ENCODE measurements around the gene AIG1. TPM values are rescaled to one million over a fixed set of nuclear protein-coding genes. Genes with fewer than 3 reads are reported as not detected.

AIG1 gene
- total RNA-seq, 1 donor from 2014 or later = 35.2 TPM

DNA sequence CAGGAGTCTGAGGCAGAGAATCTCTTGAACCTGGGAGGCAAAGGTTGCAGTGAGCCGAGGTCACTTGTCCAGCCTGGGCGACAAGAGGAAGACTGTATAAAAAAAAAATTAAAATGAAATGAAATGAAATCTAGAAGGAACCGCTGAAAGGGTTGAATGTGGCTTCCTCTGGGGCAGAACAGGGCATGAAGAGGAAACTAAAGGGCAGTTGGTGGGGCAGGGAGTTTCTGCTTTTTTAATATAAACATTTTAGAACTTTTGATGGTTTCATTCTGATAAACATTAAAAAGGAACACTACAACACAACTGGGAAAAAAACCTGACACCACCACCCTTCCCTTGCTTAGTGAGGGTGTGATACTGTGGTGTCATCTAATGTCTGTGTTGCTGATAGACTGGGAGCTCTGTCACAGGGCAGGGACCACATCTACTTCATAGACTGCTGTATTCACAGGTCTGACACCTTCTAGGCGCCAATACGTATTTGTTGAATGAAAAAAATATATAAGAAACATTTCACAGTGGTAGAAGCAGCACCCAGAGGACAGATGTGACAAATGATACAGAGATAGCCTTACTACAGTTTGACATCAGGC lies 260.9 kb downstream of the AIG1 start:
- no peak overlapping the region for H3K27ac Mint-ChIP-seq (ENCODE audit: unreplicated experiment)
- no peak overlapping the region for H3K4me3 Mint-ChIP-seq (ENCODE audit: unreplicated experiment)
- no peak overlapping the region for H3K4me2 ChIP-seq (ENCODE audit: low read length)

DNA sequence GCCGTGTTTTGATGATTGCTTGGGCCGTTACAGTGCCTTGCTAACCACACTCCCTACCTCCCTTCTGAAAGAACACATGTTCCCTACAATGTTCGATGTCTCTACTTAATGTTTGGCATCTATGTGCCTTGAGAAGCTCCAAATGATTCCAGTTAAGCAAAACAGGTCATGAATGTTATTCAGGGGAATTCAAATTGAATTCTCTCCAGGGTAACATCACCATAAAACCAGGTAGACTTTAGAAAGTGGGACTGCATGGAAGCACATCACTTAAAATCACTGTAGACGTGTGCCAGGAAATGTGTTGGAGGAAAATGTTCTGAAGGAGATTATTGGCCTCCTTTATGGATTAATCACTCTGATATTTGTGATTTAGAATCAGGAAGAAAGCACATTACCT lies 261.7 kb downstream of the AIG1 start:
- DNase-seq (ENCODE audit: low read depth) = no peak
- no peak overlapping the region for H3K4me3 Mint-ChIP-seq (ENCODE audit: unreplicated experiment)
- Histone ChIP-seq H4K20me1 (ENCODE audit: insufficient read depth, low read length) (no peaks in the 10 kb centered on the region), H2AFZ (ENCODE audit: low read depth, low read length) (no peak overlapping the region), H3K9ac (ENCODE audit: low read length) (no peak overlapping the region), H3K4me3 (ENCODE audit: insufficient read depth, low read depth, low read length) (no peak overlapping the region), H3K36me3 (ENCODE audit: insufficient read depth, low read length) (no peaks in the 10 kb centered on the region), H3K27ac (ENCODE audit: low read depth, low read length) (no peak overlapping the region), H3K9me3 (ENCODE audit: insufficient read depth, low read depth, low read length) (no peaks in the 10 kb centered on the region), H3K4me2 (ENCODE audit: low read length) (no peak overlapping the region), H3K4me1 (ENCODE audit: insufficient read depth, low read length) (peaks cover 13% of the 10 kb centered on the region), H3K27me3 (ENCODE audit: insufficient read depth, low read length) (no peaks in the 10 kb centered on the region), H3K79me2 (ENCODE audit: insufficient read depth, low read length) (no peaks in the 10 kb centered on the region)
- no peak for TF ChIP-seq EZH2 (IDR thresholded peaks at IDR 0.05; ENCODE audit: insufficient read depth, low read length)
- TF ChIP-seq, protein P1, sequence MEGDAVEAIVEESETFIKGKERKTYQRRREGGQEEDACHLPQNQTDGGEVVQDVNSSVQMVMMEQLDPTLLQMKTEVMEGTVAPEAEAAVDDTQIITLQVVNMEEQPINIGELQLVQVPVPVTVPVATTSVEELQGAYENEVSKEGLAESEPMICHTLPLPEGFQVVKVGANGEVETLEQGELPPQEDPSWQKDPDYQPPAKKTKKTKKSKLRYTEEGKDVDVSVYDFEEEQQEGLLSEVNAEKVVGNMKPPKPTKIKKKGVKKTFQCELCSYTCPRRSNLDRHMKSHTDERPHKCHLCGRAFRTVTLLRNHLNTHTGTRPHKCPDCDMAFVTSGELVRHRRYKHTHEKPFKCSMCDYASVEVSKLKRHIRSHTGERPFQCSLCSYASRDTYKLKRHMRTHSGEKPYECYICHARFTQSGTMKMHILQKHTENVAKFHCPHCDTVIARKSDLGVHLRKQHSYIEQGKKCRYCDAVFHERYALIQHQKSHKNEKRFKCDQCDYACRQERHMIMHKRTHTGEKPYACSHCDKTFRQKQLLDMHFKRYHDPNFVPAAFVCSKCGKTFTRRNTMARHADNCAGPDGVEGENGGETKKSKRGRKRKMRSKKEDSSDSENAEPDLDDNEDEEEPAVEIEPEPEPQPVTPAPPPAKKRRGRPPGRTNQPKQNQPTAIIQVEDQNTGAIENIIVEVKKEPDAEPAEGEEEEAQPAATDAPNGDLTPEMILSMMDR (IDR thresholded peaks at IDR 0.05; ENCODE audit: insufficient read depth, low read depth, low read length) = no peak
- H3K36me3 Mint-ChIP-seq (ENCODE audit: low read depth, unreplicated experiment) = no peaks in the 10 kb centered on the region
- no peaks in the 10 kb centered on the region for H3K27me3 Mint-ChIP-seq (ENCODE audit: low read depth, unreplicated experiment)
- no peak overlapping the region for H3K27ac Mint-ChIP-seq (ENCODE audit: unreplicated experiment)
- H3K4me1 Mint-ChIP-seq (ENCODE audit: low read depth, unreplicated experiment) = no peaks in the 10 kb centered on the region
- H3K9me3 Mint-ChIP-seq (ENCODE audit: unreplicated experiment) = peaks cover 3% of the 10 kb centered on the region
- no peak for FAIRE-seq

More for the DNA sequence above, 260.9 kb downstream of the AIG1 start:
- no peaks in the 10 kb centered on the region for H3K27me3 ChIP-seq (ENCODE audit: insufficient read depth, low read length)
- Mint-ChIP-seq H3K4me1 (ENCODE audit: low read depth, unreplicated experiment) (no peaks in the 10 kb centered on the region), H3K9me3 (ENCODE audit: unreplicated experiment) (peaks cover 5% of the 10 kb centered on the region), H3K36me3 (ENCODE audit: low read depth, unreplicated experiment) (peaks cover 4% of the 10 kb centered on the region), H3K27me3 (ENCODE audit: low read depth, unreplicated experiment) (no peaks in the 10 kb centered on the region)
- H3K9ac ChIP-seq (ENCODE audit: low read length) = no peak overlapping the region
- H3K36me3 ChIP-seq (ENCODE audit: insufficient read depth, low read length) = no peaks in the 10 kb centered on the region
- no peak overlapping the region for H3K4me3 ChIP-seq (ENCODE audit: insufficient read depth, low read depth, low read length)
- no peak overlapping the region for H2AFZ ChIP-seq (ENCODE audit: low read depth, low read length)
- no peak for DNase-seq (ENCODE audit: low read depth)
- H3K9me3 ChIP-seq (ENCODE audit: insufficient read depth, low read depth, low read length) = no peaks in the 10 kb centered on the region
- no peak for TF ChIP-seq EZH2 (IDR thresholded peaks at IDR 0.05; ENCODE audit: insufficient read depth, low read length)
- TF ChIP-seq, protein P1 (IDR thresholded peaks at IDR 0.05; ENCODE audit: insufficient read depth, low read depth, low read length) = no peak
- H3K27ac ChIP-seq (ENCODE audit: low read depth, low read length) = no peak overlapping the region
- no peak for FAIRE-seq
- no peaks in the 10 kb centered on the region for H3K79me2 ChIP-seq (ENCODE audit: insufficient read depth, low read length)
- H3K4me1 ChIP-seq (ENCODE audit: insufficient read depth, low read length) = peaks cover 13% of the 10 kb centered on the region
- H4K20me1 ChIP-seq (ENCODE audit: insufficient read depth, low read length) = no peaks in the 10 kb centered on the region

DNA sequence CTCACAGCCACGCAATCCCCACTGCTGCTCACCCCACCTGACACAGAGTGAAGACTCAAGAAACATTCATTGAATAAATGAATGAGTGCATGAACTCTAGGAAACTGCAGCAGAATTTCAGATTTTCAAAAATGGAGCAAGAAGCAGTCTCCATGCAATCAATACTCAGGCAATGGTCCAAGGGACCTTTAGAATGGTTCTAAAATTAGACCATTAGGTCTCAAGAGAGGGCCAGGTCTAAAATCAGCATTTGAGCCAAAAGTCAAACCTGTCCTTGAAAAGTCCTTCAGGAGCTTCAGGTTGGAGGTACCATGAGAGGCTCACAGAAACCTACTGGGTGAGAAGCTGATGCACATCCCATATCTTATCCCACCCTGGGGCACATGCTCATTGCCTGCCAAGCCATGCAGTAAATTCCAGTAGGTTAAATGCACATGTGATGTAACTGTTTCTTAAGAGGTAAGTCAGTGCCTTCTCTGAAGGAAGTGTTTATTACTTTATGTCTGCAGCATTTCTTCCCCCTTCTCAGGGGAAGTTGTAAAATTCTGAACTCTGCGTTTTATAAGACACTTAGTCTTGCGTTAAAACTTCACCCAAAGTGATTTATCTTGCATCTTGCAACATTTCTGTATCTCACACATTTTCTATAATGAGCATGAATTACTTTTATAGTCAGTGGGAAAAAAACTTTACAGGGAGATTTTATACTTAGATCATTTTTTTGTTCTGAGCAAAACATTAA lies 263.2 kb downstream of the AIG1 start:
- H3K36me3 Mint-ChIP-seq (ENCODE audit: low read depth, unreplicated experiment) = no peaks in the 10 kb centered on the region

More for the DNA sequence above, 263.2 kb downstream of the AIG1 start:
- Histone ChIP-seq H3K36me3 (ENCODE audit: insufficient read depth, low read length) (no peaks in the 10 kb centered on the region), H3K9ac (ENCODE audit: low read length) (no peak overlapping the region), H3K4me2 (ENCODE audit: low read length) (no peak overlapping the region), H3K9me3 (ENCODE audit: insufficient read depth, low read depth, low read length) (no peaks in the 10 kb centered on the region), H4K20me1 (ENCODE audit: insufficient read depth, low read length) (no peaks in the 10 kb centered on the region), H3K4me3 (ENCODE audit: insufficient read depth, low read depth, low read length) (no peak overlapping the region), H3K79me2 (ENCODE audit: insufficient read depth, low read length) (no peaks in the 10 kb centered on the region), H3K4me1 (ENCODE audit: insufficient read depth, low read length) (peaks cover 14% of the 10 kb centered on the region), H2AFZ (ENCODE audit: low read depth, low read length) (no peak overlapping the region), H3K27me3 (ENCODE audit: insufficient read depth, low read length) (no peaks in the 10 kb centered on the region), H3K27ac (ENCODE audit: low read depth, low read length) (no peak overlapping the region)
- no peak for DNase-seq (ENCODE audit: low read depth)
- Mint-ChIP-seq H3K4me3 (ENCODE audit: unreplicated experiment) (no peak overlapping the region), H3K4me1 (ENCODE audit: low read depth, unreplicated experiment) (no peaks in the 10 kb centered on the region), H3K9me3 (ENCODE audit: unreplicated experiment) (peaks cover 3% of the 10 kb centered on the region), H3K27me3 (ENCODE audit: low read depth, unreplicated experiment) (no peaks in the 10 kb centered on the region), H3K27ac (ENCODE audit: unreplicated experiment) (no peak overlapping the region)
- FAIRE-seq = no peak
- TF ChIP-seq, protein P1 (IDR thresholded peaks at IDR 0.05; ENCODE audit: insufficient read depth, low read depth, low read length) = no peak
- no peak for TF ChIP-seq EZH2 (IDR thresholded peaks at IDR 0.05; ENCODE audit: insufficient read depth, low read length)
